ENCODE measurements around the gene COA6. TPM values are rescaled to one million over a fixed set of nuclear protein-coding genes. Genes with fewer than 3 reads are reported as not detected.

Gene COA6
- total and polyA plus RNA-seq, 2 of the 8 experiments (the other 6 are each of a cell fraction or from before 2014, with no cell fraction given), result 22.9 to 44.9 TPM

DNA sequence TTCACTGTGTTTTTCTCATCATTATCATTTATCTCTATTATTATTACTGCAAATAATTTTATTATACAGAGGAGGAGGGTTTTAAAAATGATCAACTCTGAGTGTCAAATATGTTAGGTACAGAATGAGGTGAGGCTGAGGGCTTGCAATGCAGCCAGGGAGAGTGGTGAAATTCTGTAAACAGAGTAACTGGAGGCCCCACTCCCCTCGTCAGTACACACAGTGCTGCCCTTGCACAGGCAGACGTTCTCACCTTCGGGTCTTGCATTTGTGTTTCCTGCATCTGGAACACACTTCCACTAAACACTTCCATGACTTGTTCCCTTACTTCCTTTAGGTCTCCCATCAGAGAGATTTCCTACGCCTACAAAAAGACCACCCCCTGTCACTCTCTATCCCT lies 24.3 kb upstream of the COA6 start:
- Histone ChIP-seq H4K91ac (replicated peaks; ENCODE audit: insufficient read length, low read length) (no peak overlapping the region), H3K14ac (ENCODE audit: insufficient read length) (no peak overlapping the region), H3K4me1 (replicated peaks in 1 of 4; ENCODE audit: control insufficient read depth in 3 of 4, insufficient read depth in 4 of 4, low read length in 3 of 4) (no peaks in the 10 kb centered on the region), H3K79me2 (ENCODE audit: control insufficient read depth in 1 of 2, insufficient read depth in 2 of 2, low read length in 2 of 2) (no peaks in the 10 kb centered on the region), H4K5ac (ENCODE audit: insufficient read length, low read depth, low read length) (no peak overlapping the region), H3K4me3 (ENCODE audit: extremely low read depth in 1 of 4, insufficient read depth in 2 of 4, low read depth in 3 of 4, low read length in 4 of 4) (no peak overlapping the region), H2AFZ (ENCODE audit: low read length) (no peak overlapping the region), H3K27ac (ENCODE audit: low read depth, low read length) (no peak overlapping the region), H3K56ac (replicated peaks; ENCODE audit: insufficient read length, low read depth, low read length) (no peak overlapping the region), H3K27me3 (replicated peaks in 1 of 4; ENCODE audit: control insufficient read depth in 3 of 4, extremely low read depth in 1 of 4, insufficient read depth in 3 of 4, low read length in 3 of 4) (no peaks in the 10 kb centered on the region), H3K4ac (replicated peaks; ENCODE audit: insufficient read length, low read depth, low read length) (no peak overlapping the region), H3K4me2 (ENCODE audit: insufficient read depth in 1 of 2, low read depth in 2 of 2, low read length in 2 of 2) (no peak overlapping the region), H3K9me3 (ENCODE audit: insufficient read depth in 2 of 2, low read depth in 1 of 2, low read length in 1 of 2) (no peaks in the 10 kb centered on the region), H2BK5ac (ENCODE audit: low read depth, low read length) (no peak overlapping the region), H2BK120ac (replicated peaks; ENCODE audit: low read depth, low read length) (no peak overlapping the region), H2BK12ac (ENCODE audit: low read depth, low read length) (no peak overlapping the region), H3K23me2 (ENCODE audit: low read depth, low read length) (no peaks in the 10 kb centered on the region), H4K8ac (ENCODE audit: extremely low read depth, insufficient read depth, low read length) (no peak overlapping the region), H3K18ac (ENCODE audit: extremely low read depth, low read length) (no peak overlapping the region), H3K36me3 (ENCODE audit: control insufficient read depth in 2 of 4, insufficient read depth in 4 of 4, low read length in 3 of 4) (no peaks in the 10 kb centered on the region), H3K23ac (ENCODE audit: insufficient read length) (no peak overlapping the region), H4K20me1 (replicated peaks in 1 of 2; ENCODE audit: control insufficient read depth in 1 of 2, insufficient read depth in 2 of 2, low read length in 2 of 2) (no peaks in the 10 kb centered on the region), H3K79me1 (ENCODE audit: low read depth, low read length) (no peaks in the 10 kb centered on the region), H3K9ac (replicated peaks in 1 of 4; ENCODE audit: extremely low read depth in 1 of 4, low read depth in 3 of 4, low read length in 3 of 4) (no peak overlapping the region), H2BK15ac (ENCODE audit: low read length) (no peak overlapping the region), H2AK5ac (ENCODE audit: low read depth, low read length) (no peak overlapping the region), H2BK20ac (ENCODE audit: low read length) (no peak overlapping the region)
- FAIRE-seq (no peak), DNase-seq (ENCODE audit: low read depth in 1 of 2, low spot score in 2 of 2) (no peak)
- POLR2A ChIA-PET (ENCODE audit: partially characterized antibody), result no interaction called here
- WGBS, 2 experiments (ENCODE audit: extremely low coverage in 1 of 2, insufficient coverage in 1 of 2, insufficient read length in 1 of 2, insufficient replicate concordance in 2 of 2, low coverage in 1 of 2, low lambda C conversion rate in 2 of 2, missing lambda C conversion rate in 1 of 2), result 89% methylated on average over 4 of the region's 4 CpGs; no CpG with 5 or more reads in 1 of the 2 experiments
- CTCF ChIA-PET (ENCODE audit: partially characterized antibody), result no interaction called here
- TF ChIP-seq, protein P1, sequence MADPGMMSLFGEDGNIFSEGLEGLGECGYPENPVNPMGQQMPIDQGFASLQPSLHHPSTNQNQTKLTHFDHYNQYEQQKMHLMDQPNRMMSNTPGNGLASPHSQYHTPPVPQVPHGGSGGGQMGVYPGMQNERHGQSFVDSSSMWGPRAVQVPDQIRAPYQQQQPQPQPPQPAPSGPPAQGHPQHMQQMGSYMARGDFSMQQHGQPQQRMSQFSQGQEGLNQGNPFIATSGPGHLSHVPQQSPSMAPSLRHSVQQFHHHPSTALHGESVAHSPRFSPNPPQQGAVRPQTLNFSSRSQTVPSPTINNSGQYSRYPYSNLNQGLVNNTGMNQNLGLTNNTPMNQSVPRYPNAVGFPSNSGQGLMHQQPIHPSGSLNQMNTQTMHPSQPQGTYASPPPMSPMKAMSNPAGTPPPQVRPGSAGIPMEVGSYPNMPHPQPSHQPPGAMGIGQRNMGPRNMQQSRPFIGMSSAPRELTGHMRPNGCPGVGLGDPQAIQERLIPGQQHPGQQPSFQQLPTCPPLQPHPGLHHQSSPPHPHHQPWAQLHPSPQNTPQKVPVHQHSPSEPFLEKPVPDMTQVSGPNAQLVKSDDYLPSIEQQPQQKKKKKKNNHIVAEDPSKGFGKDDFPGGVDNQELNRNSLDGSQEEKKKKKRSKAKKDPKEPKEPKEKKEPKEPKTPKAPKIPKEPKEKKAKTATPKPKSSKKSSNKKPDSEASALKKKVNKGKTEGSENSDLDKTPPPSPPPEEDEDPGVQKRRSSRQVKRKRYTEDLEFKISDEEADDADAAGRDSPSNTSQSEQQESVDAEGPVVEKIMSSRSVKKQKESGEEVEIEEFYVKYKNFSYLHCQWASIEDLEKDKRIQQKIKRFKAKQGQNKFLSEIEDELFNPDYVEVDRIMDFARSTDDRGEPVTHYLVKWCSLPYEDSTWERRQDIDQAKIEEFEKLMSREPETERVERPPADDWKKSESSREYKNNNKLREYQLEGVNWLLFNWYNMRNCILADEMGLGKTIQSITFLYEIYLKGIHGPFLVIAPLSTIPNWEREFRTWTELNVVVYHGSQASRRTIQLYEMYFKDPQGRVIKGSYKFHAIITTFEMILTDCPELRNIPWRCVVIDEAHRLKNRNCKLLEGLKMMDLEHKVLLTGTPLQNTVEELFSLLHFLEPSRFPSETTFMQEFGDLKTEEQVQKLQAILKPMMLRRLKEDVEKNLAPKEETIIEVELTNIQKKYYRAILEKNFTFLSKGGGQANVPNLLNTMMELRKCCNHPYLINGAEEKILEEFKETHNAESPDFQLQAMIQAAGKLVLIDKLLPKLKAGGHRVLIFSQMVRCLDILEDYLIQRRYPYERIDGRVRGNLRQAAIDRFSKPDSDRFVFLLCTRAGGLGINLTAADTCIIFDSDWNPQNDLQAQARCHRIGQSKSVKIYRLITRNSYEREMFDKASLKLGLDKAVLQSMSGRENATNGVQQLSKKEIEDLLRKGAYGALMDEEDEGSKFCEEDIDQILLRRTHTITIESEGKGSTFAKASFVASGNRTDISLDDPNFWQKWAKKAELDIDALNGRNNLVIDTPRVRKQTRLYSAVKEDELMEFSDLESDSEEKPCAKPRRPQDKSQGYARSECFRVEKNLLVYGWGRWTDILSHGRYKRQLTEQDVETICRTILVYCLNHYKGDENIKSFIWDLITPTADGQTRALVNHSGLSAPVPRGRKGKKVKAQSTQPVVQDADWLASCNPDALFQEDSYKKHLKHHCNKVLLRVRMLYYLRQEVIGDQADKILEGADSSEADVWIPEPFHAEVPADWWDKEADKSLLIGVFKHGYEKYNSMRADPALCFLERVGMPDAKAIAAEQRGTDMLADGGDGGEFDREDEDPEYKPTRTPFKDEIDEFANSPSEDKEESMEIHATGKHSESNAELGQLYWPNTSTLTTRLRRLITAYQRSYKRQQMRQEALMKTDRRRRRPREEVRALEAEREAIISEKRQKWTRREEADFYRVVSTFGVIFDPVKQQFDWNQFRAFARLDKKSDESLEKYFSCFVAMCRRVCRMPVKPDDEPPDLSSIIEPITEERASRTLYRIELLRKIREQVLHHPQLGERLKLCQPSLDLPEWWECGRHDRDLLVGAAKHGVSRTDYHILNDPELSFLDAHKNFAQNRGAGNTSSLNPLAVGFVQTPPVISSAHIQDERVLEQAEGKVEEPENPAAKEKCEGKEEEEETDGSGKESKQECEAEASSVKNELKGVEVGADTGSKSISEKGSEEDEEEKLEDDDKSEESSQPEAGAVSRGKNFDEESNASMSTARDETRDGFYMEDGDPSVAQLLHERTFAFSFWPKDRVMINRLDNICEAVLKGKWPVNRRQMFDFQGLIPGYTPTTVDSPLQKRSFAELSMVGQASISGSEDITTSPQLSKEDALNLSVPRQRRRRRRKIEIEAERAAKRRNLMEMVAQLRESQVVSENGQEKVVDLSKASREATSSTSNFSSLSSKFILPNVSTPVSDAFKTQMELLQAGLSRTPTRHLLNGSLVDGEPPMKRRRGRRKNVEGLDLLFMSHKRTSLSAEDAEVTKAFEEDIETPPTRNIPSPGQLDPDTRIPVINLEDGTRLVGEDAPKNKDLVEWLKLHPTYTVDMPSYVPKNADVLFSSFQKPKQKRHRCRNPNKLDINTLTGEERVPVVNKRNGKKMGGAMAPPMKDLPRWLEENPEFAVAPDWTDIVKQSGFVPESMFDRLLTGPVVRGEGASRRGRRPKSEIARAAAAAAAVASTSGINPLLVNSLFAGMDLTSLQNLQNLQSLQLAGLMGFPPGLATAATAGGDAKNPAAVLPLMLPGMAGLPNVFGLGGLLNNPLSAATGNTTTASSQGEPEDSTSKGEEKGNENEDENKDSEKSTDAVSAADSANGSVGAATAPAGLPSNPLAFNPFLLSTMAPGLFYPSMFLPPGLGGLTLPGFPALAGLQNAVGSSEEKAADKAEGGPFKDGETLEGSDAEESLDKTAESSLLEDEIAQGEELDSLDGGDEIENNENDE (IDR thresholded peaks at IDR 0.05; ENCODE audit: insufficient replicate concordance, low read length), result no peak

Measured in H1 (cell line).